HL-60/S4 treated with retinoic acid at 250 ng/mL for 4 days and 3 days (cell line): ENCODE data around the gene GH1.

Experiments used
- in situ Hi-C: fragments of 300-500 bp; cut with MboI; formaldehyde crosslinking; loops from 2 replicates; pipeline ENCODE4 v1.7.0; 2022; ENCODE audit warnings: low sequenced_read_pairs

GH1 gene

DNA sequence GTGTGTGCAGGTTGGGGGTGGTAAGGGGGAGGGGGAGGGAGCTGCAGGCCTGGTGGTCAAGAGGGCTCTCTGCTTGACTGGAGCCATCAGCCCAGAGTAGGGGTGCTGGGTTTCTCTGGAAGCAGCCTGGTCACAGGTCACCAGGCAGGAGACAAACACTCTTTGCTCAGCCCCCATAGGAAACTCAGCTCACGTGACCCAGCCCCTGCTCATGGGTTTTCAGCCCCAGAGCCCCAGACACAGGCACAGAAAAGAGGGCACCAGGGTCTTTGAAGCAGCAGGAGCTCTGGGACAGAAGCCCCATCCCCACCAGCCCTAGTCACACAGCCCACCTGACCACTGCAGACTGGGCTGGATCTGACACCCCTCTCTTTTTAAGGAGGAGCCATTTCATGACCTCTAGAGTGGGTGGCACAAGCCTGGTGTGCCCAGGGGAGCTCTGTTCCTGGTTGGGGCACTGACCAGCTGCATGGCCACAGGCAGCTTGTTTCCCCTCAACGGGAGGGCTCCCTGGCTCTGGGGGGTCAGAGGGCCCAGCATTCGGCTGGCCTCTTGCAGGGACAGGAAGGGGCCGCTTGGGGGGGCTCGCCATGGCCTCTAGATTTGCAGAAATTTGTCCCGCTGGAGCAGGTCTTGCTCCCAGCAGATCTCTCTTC, 27.3 kb upstream of the GH1 start:
- in situ Hi-C loops, result no loop called here

DNA sequence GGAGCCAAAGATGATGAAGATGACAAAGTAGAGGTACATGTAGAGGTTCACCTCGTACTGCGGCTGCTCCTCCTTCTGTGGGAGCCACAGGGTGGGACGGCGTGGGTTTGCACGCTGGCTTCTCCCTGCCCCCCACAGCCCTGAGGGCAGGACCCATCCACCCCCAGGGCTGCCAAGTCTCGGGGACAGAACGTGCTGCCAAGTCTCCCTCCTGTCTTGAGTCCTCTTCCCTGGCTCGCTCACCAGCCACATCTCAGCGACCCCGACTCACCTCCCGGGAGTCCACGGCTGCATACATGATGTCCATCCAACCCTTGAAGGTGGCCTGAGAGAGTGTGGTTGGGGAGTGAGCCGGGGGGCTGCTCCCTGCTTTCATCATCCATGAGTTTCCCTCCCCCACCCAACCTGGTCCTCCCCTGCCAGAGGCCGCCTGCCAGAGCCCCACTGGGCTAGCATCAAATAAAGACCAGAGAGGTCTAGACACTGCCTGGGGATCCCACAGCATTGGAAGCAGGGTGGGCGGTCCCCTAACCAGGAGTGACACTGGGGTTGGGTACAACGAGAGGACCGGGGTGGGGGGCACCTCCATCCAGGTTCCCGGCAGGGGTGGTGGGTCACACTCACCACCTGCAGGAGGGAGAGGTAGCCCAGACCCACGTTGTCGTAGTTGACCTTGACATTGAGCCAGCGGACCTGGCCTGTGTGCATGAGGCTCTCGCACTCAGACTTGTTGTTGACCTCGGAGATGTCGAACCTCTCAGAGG, 26.3 kb upstream of the GH1 start:
- in situ Hi-C loops, result no loop called here

DNA sequence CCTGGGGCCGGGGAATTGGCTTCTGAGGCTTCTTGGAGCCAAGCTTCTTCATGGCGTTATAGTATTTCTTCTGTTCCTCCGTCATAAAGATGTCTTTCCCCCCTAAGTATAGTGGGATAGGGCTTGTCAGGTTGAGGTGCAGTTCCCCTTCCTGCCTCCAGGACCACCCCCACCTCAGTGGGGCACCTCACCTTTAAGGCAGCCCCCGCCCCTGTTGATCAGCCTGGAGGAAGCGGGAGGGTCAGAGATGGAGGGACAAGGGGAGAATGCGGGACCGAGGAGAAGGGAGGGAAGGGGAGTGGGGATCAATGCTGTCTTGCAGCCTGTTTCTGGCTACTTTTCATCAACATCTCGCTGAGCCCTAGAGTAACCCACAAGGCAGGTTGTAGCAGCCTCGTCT, 25.1 kb upstream of the GH1 start:
- in situ Hi-C loops, result no loop called here

DNA sequence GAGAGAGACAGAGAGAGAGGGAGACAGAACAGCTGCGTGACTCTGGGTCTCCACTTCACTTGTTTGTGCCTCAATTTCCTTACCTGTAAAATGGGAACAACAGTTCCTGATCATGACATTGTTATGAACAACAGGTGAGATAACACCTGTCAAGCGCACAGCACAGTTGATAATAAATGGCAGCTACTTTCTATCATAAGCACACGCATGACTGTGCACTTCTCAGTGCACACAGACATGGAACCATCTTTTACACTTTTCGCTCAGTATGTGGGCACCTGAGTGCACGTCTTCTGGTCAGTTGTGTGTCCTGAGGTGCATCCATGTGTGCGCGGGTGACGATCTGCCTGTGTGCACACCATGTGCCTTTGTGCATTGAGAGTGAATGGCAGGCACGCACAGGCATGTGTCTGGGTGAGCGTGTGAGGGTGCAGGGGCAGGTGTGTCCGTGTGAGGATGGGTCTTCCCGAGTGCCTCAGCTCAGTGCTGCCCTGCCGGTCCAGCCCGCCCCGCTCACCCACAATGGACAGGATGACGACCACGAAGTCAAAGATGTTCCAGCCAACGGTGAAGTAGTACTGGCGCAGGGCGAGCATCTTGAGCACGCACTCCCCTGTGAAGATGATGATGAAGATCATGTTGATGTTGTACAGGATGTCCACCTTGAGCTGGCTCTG, 23.8 kb upstream of the GH1 start:
- in situ Hi-C loops, result no loop called here

DNA sequence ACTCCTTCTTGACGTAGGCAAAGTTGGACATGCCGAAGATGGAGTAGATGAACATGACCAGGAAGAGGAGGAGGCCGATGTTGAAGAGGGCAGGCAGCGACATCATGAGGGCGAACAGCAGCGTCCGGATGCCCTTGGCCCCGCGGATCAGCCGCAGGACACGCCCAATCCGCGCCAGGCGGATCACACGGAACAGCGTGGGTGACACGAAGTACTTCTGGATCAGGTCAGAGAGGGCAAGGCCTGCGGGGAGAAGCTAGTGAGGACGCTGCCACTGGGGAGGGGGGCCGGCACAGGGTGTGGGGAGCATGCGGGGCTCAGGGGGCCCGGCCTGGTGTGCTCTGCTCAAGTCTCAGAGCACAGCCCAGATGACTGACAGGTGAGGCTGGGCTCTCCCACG, 23.1 kb upstream of the GH1 start:
- in situ Hi-C loops, result no loop called here

DNA sequence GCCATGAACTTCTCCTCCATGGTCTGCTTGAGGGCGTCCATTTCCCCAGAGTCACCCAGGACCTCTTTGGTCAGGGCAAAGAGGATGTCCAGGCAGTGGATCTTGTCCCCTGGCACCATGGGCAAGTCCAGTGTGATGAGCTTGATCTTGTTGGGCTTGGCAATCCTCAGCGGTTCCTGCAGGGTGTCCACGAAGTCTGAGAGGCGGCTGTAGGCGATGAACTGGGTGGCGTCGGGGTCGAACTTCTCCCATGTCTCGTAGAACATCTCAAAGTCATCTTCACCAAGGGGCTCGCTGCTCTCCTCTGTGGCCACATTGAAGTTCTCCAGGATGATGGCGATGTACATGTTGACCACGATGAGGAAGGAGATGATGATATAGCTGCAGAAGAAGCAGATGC, 22.5 kb upstream of the GH1 start:
- in situ Hi-C loops, result no loop called here

DNA sequence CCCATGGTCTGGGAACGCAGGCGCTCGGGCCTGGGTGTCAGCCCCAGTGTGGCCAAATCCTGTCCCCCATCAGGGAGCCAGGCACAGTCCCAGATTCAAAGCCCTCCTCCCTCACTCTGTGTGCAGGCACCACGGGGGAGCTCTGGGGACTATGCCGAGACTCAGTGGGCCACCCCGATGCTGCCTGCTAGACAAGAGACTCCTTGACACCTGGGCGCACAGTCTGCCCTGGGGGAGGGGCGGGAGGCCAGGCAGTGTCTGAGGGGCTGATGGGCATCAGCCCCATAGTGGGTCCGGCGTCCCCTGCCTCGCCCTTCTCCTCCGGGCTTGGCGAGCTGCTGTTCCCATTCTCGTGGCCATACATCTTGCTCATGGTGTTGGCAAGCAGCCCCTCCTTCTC, 21.9 kb upstream of the GH1 start:
- in situ Hi-C loops, result no loop called here

DNA sequence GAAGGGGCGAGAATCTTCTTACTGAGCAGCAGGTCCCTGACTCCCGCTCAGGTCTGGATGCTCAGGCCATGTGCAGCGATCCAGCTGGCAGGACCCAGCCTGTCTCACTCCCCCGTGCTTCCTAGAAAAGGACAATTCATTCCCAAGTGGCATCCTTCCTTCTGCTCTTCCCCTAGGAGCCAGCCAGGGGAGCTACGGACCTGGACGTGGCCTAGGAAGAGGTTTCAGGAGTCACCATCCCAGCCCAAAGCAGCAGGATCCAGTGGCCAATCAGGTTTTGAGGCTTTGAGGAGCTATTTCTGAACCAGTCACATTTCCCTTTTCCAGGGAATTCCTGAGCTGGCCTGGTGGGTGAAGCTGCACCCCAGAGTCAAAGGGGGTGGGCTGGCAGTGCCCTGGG, 21.2 kb upstream of the GH1 start:
- in situ Hi-C loops, result no loop called here

DNA sequence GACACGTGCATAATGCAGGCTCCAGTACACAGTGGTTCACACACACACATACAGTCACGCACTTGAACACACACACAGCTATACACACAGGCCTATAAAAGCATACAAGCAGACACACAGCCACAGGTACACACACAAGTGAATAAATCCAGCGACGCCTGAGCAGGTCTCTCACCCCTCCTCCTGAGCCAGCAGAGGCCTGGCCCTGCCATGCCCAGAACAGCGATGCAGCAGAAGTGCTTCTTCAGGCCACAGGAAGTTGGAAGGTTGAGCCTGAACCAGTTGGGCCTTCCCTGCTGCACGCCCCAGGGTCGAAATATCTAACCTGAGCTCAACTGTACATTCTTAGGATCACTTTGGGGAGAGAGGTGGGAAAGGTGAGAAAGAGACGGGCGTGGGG, 20.8 kb upstream of the GH1 start:
- in situ Hi-C loops, result no loop called here

DNA sequence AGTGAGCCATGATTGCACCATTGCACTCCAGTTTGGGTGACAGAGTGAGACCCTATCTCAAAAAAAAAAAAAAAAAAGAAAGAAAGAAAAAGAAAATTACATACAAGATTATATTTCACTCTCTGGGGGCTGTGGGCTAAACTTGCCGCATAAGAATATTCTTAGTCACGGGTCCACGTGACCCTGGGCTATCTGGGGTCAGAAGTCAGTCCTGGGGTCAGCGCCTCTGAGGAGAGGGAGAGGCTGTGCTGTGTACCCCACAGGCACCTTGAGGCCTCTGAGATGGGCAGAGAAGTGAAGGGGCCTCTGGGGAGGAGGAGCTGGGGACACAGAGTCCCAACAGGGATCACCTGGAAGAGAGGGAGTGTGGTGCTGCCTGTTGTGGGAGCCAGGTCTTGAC, 19.3 kb upstream of the GH1 start:
- in situ Hi-C loops, result no loop called here

DNA sequence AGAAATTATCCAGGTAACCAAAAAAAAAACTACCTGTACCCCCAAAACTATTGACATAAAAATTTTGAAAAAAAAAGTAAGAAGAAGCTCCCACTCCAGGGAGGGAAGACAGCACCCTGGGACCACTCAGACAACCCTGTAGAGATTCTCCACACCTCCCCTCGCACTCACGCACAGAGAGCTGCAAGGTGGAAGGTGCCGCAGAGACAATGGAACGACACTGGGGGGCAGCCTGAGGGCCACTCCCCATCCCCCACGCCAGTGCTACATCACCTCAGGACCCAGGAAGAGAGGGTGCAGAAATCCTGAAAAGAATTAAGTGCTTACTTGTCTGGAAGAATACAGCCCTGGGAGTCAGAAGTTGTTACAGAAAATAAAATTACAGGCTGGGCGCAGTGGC, 18.7 kb upstream of the GH1 start:
- in situ Hi-C loops, result no loop called here

DNA sequence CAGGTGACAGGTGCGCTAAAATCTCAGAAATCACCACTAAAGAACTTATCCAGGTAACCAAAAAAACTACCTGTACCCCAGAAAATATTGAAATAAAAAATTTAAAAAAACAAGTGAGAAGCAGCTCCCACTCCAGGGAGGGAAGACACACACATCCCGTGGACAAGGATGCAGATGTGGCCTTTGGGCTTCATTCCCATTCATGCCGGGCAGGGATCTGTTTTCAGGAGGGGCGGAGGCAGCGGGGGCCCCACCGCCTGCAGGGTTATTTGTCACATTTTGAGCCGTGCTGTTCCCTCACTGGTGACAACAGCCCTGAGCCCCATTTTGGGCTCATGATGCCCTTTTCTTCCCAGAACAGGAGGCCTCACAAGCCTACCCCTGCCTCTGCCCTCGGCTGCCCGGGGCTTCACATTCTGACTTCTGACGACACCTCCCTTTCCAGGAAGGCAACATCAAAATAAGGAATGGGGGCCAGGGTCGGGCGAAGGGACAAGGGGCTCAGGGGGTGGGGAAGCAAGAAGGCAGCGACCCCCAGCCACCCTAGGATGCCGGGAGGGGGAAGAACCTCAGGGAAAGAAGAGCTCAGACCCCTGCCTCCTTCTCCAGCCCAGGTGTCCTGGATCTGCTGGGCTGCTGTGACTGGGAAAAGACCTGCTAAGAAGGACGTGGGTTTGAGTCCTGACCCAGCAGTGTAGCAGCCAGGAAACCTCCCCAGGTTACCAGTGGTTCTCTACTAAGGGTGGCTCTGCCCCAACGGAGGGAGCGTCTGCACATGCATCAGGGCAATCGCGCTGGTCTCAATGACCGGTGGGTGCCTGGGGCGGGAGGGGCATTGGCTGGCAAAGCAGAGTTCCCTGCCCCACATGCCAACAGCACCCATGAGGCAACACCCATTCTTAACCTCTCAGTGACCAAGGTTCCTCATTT, 15.8 kb upstream of the GH1 start:
- in situ Hi-C loops, result no loop called here

DNA sequence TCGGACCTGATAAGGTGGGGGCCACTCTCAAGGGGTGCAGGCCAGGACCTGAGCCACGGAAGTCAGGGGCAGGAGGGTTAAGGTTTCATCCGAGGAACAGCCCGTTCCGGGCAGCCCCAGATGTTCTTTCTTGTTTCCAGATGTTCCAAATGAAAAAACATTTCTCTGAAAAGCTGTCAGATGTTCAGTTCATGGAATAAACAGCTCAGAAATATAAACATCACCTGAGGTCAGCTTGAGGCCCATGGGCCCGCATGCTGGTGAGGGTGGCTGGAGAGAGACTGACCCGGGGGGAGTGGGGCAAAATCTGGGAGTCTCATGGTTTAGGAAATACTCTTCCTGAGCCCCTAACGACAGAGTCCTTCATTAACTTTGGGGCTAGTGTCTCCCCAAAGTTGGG, 15.0 kb upstream of the GH1 start:
- in situ Hi-C loops, result no loop called here

DNA sequence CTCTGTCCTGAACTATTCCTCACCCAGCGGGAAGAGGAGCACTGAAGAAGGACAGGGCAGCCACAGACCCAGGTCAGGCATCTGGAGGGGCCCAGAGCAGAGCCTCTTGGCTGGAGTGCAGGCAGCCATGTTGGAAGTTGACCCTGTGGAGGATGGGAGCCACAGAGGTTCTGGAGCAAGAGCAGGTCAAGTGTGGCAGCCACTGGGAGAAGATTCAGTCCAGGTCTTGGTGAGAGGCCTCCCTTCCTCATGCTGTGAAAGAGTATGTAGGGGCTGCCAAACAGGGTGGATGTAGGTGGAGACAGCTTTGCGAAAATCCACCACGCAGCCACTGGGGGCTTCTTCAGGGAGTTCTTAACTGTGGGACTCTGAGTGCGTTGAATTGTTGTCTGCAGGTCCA, 14.1 kb upstream of the GH1 start:
- in situ Hi-C loops, result no loop called here

DNA sequence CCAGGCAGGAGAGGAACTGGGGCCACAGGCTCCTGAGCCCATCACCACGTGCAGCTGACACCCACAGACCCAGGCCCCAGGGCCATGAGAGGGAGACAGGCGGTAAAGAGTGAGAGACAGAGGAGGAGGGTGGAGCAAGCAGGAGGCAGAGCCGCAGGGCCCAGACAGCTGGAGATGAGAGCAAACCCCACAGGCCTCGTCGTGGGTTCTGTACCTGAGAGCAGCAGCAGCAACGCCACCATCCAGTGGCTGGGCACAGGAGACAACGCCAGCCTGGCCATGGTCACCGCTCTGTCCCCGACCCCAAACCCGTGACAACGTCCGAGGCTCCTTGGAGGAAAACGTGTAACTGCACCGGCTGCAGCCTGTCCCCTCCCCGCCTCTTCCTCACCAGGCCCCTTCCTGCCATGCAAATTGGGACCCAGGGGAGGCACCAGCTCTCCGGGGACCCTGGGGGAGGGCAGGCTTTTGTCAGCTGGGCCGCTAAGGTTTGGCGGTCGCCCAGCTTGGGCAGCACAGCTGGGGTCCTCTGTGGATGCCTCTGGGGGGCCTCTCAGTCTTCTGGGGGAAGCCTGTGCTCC, 13.4 kb upstream of the GH1 start, which contains the start of gene CD79B:
CD79B (minus strand) TSS at position 351 of the 581 bp plus-strand sequence; CDS start at position 281, 70 bp downstream.
- in situ Hi-C loops, result no loop called here

DNA sequence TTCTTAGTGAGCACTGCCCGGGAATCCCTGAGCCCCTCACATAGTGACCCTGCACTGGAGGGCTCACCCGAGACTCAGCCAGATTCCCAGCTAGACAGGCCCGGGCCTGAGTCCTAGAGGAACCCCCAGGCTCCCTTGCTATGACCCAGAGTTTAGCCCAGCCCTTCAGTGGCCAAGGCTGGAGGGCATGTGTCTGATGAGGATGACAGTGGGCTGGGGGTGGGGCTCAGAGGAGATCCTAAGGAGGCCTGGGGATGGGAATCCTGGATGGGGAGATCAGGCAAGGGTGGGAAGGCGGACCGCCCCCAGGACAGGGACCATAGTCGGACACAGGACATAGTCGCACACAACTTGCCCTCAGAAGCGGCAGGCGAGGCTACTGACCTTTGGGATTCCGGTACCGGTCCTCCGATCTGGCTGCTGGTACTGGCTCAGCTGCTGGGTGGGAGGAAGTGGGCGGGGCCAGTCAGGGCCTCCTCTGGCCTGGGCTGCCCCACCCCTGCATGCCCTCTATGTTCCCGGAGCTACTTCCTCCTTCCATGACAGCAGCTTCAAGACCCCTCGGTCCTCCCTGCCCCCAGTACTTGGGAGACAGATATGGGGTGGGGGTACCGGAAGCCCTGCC, 12.4 kb upstream of the GH1 start:
- in situ Hi-C loops, result no loop called here

DNA sequence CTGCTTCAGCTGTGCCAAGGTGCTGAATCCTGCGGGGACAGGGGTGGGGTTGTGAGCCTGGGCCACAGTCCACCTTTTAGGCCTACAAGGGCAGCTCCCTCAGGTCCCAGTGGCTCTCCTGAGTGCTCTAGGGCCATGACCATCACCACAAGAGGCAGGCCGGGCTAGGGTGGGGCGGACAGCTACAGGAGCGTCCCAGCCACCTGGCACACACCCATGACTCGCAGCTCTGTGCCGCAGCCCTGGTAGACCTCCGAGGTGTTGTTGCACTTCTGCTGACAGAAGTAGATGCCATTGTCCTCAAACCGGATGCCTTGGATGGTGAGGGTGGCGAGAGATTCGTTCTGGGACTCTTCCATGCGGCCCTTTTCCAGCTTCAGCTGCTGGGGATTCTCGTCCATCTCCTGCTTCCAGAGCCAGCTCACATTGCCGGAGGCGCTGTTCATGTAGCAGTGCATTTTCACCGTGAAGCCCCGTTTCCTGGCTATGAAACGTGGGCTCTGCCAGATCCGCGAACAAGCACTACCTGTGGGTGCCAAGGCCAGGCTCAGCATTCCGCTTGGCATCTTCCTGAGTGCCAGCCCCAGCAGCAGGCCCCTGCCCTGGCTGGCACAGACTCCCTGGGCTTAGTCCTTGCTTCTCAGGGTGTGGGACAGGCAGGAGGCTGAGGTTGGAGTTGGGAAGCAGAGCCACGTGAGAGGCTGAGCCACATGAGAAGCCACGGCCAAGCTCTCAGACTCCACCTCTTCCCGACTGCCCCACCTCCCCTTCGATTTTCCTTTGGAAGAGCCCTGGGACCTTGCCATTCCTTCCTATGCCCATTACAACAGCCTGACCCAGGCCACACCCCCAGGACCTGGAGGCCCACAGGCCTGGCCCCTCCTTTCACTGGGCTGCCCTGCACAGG, 11.5 kb upstream of the GH1 start:
- in situ Hi-C loops, result loop anchor here (10.0 kb wide), 1 partner anchor 205 kb away; the partner anchor contains the start of gene ERN1

DNA sequence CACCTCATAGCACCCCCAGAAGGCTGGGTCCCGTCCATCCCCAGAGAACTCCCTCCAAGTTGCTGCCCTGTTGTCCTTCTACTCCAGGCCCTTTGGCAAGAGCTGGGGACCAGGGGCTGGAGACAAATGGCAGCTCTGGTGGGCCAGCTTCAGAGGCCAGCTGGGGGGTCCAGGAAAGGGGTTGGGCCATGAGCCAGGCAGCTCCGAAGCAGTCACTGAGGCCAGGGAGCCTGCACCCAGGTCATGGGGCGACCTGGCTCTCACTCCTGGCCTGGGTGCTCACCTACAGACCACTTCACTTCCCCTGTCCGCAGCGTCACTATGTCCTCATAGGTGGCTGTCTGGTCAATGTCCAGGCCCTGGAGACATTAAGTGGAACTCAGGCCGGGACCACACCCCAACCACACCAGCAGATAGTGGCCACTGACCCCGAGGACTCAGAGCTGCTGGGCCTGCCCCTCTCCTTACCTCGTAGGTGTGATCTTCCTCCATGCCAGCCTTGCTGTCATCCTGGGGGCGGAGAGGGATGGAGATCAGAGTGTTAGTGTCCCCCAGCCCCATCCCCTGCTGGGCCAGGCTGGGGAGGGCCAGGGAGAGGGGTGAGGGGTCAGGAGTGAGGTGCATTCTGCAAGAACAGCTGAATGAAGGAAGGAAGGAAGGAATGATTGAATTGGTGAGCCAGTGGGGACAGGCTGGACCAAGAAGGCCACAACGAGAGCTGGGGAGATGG, 10.5 kb upstream of the GH1 start:
- in situ Hi-C loops, result loop anchor here (10.0 kb wide), 1 partner anchor 206 kb away; the partner anchor contains the start of gene ERN1
